AG20443 (cell line): ENCODE results near the gene BCO2.

ENCODE experiments used
- DNase-seq: peaks from one replicate; pipeline ENCODE4 v3.0.0; 2012; ENCODE audit warnings: low spot score, mixed read lengths

Gene BCO2

GRCh38 chr11:112249871-112250610 is 74.7 kb downstream of the BCO2 start:
- DNase-seq = no peak

- no peak for DNase-seq
Observed at GRCh38 chr11:112253605-112254242, 78.4 kb downstream of the BCO2 start.

GRCh38 chr11:112255067-112255720 is 79.9 kb downstream of the BCO2 start:
- peak; percentile 62 for DNase-seq

- no peak for DNase-seq
Observed at GRCh38 chr11:112260490-112260889, 85.2 kb downstream of the BCO2 start, which contains the start of gene PLET1. TSS of gene PLET1 (minus strand) at chr11:112260860. CDS start at chr11:112260589, 271 bp downstream.

GRCh38 chr11:112265659-112266409 is 90.5 kb downstream of the BCO2 start:
- no peak for DNase-seq

GRCh38 chr11:112266410-112266778 is 91.1 kb downstream of the BCO2 start:
- DNase-seq = no peak

GRCh38 chr11:112267188-112267591 is 91.9 kb downstream of the BCO2 start:
- DNase-seq = no peak

- no peak for DNase-seq
Observed at GRCh38 chr11:112268406-112268805, 93.1 kb downstream of the BCO2 start.
